Liver (tissue), 9 donors: ENCODE results near the gene GAS7. TPM values are rescaled to one million over a fixed set of nuclear protein-coding genes. Genes with fewer than 3 reads are reported as not detected.

Experiments
- DNase-seq: peaks from one replicate; pipeline ENCODE4 v3.0.0-alpha.2; 2017; ENCODE audit warnings: low spot score
- H3K27ac ChIP-seq, 2 donors: one replicate each; pipeline ENCODE4 v1.7.0; 2013; ENCODE audit warnings: inconsistent platforms in 2 of 2, low read length in 2 of 2, control low read depth in 1 of 2, low read depth in 1 of 2, mild to moderate bottlenecking in 1 of 2
- H3K27me3 ChIP-seq, 4 donors: one replicate each; pipeline versions ENCODE4 v1.6.1 to v1.7.0; 2013; ENCODE audit warnings: low read length in 3 of 4, inconsistent platforms in 1 of 4, mild to moderate bottlenecking in 1 of 4, moderate library complexity in 1 of 4; ENCODE audit not compliant: control insufficient read depth in 4 of 4, insufficient read depth in 4 of 4
- H3K36me3 ChIP-seq, 4 donors: one replicate each; pipeline versions ENCODE4 v1.6.1 to v1.7.0; 2013; ENCODE audit warnings: low read length in 3 of 4, mild to moderate bottlenecking in 3 of 4, low read depth in 1 of 4, moderate library complexity in 1 of 4; ENCODE audit not compliant: control insufficient read depth in 4 of 4, insufficient read depth in 3 of 4
- H3K4me1 ChIP-seq, 4 donors: one replicate each; pipeline versions ENCODE4 v1.6.1 to v1.7.0; 2013; ENCODE audit warnings: low read length in 3 of 4, mild to moderate bottlenecking in 3 of 4, moderate library complexity in 1 of 4; ENCODE audit not compliant: control insufficient read depth in 4 of 4, insufficient read depth in 4 of 4
- H3K4me3 ChIP-seq, 3 donors: one replicate each; pipeline versions ENCODE4 v1.6.1 to v1.7.0; 2013; ENCODE audit warnings: low read length in 3 of 3, control low read depth in 1 of 3, low read depth in 1 of 3, mild to moderate bottlenecking in 1 of 3
- H3K9ac ChIP-seq, 2 donors: one replicate each; pipeline ENCODE4 v1.7.0; 2013; ENCODE audit warnings: low read length in 2 of 2, mild to moderate bottlenecking in 2 of 2, moderate library complexity in 2 of 2, control low read depth in 1 of 2, low read depth in 1 of 2
- H3K9me3 ChIP-seq, 4 donors: one replicate each; pipeline versions ENCODE4 v1.6.1 to v1.7.0; 2013; ENCODE audit warnings: low read length in 3 of 4; ENCODE audit not compliant: control insufficient read depth in 4 of 4
- EGR1 ChIP-seq, 2 donors: IDR thresholded peaks; 2 replicates each; pipeline ENCODE4 v1.6.1; 2016 to 2018; ENCODE audit warnings: antibody characterized with exemption in 2 of 2, low read depth in 2 of 2
- FOXA1 ChIP-seq: IDR thresholded peaks from 2 replicates; pipeline ENCODE4 v1.6.1; 2016; ENCODE audit warnings: antibody characterized with exemption
- FOXA2 ChIP-seq: IDR thresholded peaks from 2 replicates; pipeline ENCODE4 v1.6.1; 2016; ENCODE audit warnings: antibody characterized with exemption
- HNF4A ChIP-seq, 2 donors: conservative IDR thresholded peaks; 2 replicates each; pipeline ENCODE4 v1.6.1; 2016; ENCODE audit warnings: antibody characterized with exemption in 2 of 2, mild to moderate bottlenecking in 2 of 2
- HNF4G ChIP-seq: IDR thresholded peaks from 2 replicates; pipeline ENCODE4 v1.6.1; 2016; ENCODE audit warnings: antibody characterized with exemption
- JUND ChIP-seq, 2 donors: IDR thresholded peaks; 2 replicates each; pipeline ENCODE4 v1.6.1; 2016; ENCODE audit warnings: antibody characterized with exemption in 2 of 2
- RAD21 ChIP-seq, 2 donors: IDR thresholded peaks; 2 replicates each; pipeline ENCODE4 v1.6.1; 2016; ENCODE audit warnings: antibody characterized with exemption in 2 of 2, mild to moderate bottlenecking in 2 of 2
- RXRA ChIP-seq, 2 donors: IDR thresholded peaks; 2 replicates each; pipeline ENCODE4 v1.6.1; 2017 to 2018; ENCODE audit warnings: antibody characterized with exemption in 2 of 2, mild to moderate bottlenecking in 1 of 2
- TAF1 ChIP-seq: conservative IDR thresholded peaks from 2 replicates; pipeline ENCODE4 v1.6.1; 2016; ENCODE audit warnings: antibody characterized with exemption, mild to moderate bottlenecking
- YY1 ChIP-seq: IDR thresholded peaks from 2 replicates; pipeline ENCODE4 v1.6.1; 2016; ENCODE audit warnings: antibody characterized with exemption, mild to moderate bottlenecking
- WGBS: extraction: QIAGEN DNeasy Blood & Tissue Kit; methylation state at CpG from one replicate; pipeline ENCODE4 v1.1.7; 2013; 5-methylcytosine and 5-hydroxymethylcytosine counted together
- polyA plus RNA-seq, 2 donors: library from polyadenylated mRNA; stranded (reverse) in 1 of 2; unstranded in 1 of 2; fragments of 200-250 nt in 1 of 2; fragments of >200 nt in 1 of 2; fragmentation: Nextera tagmentation in 1 of 2; extraction: Ambion mirVana in 1 of 2; gene quantifications; one replicate each; pipeline versions ENCODE4 v1.2.1 to v1.2.3, GENCODE V29; 2013 to 2015
- total RNA-seq, 2 donors: library from RNA; depleted of rRNA; stranded (reverse); fragments of >200 nt; gene quantifications; one replicate each; pipeline ENCODE4 v1.2.3, GENCODE V29; 2014
- TF ChIP-seq, protein P1 (sequence below): fragments of 150-350 bp; IDR thresholded peaks from 2 replicates; pipeline ENCODE4 v1.5.1; 2017; ENCODE audit warnings: improper control_type of control experiment, low read depth, low read length; ENCODE audit not compliant: missing input control
- TF ChIP-seq, protein P2 (sequence below): IDR thresholded peaks from 2 replicates; pipeline ENCODE4 v1.6.1; 2016; ENCODE audit warnings: antibody characterized with exemption
- donor health status: healthy.
- donor health status: healthy.
- donor health status: healthy.
- donor health status: healthy.
- donor health status: healthy.

GAS7 gene
- total and polyA plus RNA-seq, 4 donors, result 0.79 to 6.1 (median 2.5) TPM

DNA sequence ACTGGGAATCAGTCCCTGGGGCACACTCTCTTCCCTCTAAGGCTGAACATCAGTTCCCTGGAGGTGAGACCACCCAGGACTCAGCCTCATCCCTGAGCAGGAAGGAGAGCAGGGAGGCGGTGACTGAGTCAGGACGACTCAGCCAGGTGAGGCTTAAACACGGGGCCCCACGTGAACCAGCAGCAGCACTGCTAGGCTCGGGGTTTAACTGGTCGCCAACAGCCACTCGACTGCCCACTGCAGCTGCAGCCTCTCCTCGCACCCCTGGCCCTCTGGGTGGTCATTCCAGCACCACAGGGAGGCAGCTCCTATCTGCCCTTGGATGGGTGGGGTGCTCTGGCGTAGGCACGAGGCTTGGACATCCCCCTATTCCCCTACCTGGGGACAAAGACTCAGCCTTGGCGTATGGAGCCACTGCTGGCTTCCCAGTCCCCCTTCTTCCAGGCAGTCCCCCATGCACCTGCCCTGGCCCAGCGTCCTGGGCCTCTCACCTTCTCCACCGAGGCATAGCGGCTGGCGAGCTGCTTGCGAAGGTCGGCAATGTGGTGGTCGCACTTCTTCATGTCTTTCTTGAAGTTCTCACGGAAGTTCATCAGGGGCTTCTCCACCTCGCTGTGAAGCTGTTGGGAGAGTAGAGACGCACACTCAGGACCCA, 272.1 kb downstream of the GAS7 start:
- Histone ChIP-seq H3K4me1 (no peaks in the 10 kb centered on the region), H3K4me3 (no peak overlapping the region), H3K36me3 (no peaks in the 10 kb centered on the region), H3K9me3 (no peaks in the 10 kb centered on the region), H3K27ac (no peak overlapping the region), H3K9ac (no peak overlapping the region), H3K27me3 (peaks cover 0 to 3% (median 1%) of the 10 kb centered on the region in 4 donors)
- WGBS, result 79% methylated on average over 21 of the region's 21 CpGs
- no peak for TF ChIP-seq FOXA2
- TF ChIP-seq RAD21 (IDR thresholded peaks at IDR 0.05), result no peak
- TF ChIP-seq JUND (IDR thresholded peaks at IDR 0.05), result no peak
- no peak for TF ChIP-seq TAF1
- no peak for TF ChIP-seq RXRA (IDR thresholded peaks at IDR 0.05)
- TF ChIP-seq, protein P1, sequence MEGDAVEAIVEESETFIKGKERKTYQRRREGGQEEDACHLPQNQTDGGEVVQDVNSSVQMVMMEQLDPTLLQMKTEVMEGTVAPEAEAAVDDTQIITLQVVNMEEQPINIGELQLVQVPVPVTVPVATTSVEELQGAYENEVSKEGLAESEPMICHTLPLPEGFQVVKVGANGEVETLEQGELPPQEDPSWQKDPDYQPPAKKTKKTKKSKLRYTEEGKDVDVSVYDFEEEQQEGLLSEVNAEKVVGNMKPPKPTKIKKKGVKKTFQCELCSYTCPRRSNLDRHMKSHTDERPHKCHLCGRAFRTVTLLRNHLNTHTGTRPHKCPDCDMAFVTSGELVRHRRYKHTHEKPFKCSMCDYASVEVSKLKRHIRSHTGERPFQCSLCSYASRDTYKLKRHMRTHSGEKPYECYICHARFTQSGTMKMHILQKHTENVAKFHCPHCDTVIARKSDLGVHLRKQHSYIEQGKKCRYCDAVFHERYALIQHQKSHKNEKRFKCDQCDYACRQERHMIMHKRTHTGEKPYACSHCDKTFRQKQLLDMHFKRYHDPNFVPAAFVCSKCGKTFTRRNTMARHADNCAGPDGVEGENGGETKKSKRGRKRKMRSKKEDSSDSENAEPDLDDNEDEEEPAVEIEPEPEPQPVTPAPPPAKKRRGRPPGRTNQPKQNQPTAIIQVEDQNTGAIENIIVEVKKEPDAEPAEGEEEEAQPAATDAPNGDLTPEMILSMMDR, result no peak
- TF ChIP-seq, protein P2, sequence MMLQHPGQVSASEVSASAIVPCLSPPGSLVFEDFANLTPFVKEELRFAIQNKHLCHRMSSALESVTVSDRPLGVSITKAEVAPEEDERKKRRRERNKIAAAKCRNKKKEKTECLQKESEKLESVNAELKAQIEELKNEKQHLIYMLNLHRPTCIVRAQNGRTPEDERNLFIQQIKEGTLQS, result no peak
- TF ChIP-seq EGR1 (IDR thresholded peaks at IDR 0.05; ENCODE audit: low read depth in 2 of 2), result no peak
- TF ChIP-seq HNF4A (conservative IDR thresholded peaks at IDR 0.05), result no peak
- no peak for TF ChIP-seq YY1
- no peak for DNase-seq

DNA sequence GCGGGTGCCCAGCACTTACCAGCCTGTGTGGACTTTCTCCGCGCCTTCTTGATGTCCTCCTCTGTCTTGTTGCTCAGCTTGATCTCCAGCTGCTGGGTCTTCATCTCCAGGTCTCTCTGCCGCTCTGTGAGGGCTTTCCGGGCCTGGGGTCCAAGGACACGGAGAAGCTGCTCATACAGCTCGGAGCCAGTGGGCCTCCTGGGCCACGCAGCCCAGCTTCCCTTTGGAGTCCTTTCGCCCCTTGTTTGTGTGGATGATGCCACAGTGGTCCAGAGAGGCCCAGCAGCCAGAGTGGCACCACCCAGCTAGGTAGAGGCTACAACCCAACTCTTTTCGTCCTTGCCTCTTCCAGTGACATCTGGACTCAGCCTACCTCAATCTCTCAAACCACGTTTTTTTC, 272.9 kb downstream of the GAS7 start:
- H3K27me3 ChIP-seq, result peaks cover 0 to 3% (median 1%) of the 10 kb centered on the region in 4 donors
- no peak for DNase-seq
- TF ChIP-seq HNF4G, result no peak
- H3K9me3 ChIP-seq, result no peaks in the 10 kb centered on the region
- 89% methylated on average over 11 of the region's 11 CpGs for WGBS
- H3K4me1 ChIP-seq, result no peaks in the 10 kb centered on the region
- H3K27ac ChIP-seq, result no peak overlapping the region
- no peak overlapping the region for H3K4me3 ChIP-seq
- no peak overlapping the region for H3K9ac ChIP-seq
- no peaks in the 10 kb centered on the region for H3K36me3 ChIP-seq

DNA sequence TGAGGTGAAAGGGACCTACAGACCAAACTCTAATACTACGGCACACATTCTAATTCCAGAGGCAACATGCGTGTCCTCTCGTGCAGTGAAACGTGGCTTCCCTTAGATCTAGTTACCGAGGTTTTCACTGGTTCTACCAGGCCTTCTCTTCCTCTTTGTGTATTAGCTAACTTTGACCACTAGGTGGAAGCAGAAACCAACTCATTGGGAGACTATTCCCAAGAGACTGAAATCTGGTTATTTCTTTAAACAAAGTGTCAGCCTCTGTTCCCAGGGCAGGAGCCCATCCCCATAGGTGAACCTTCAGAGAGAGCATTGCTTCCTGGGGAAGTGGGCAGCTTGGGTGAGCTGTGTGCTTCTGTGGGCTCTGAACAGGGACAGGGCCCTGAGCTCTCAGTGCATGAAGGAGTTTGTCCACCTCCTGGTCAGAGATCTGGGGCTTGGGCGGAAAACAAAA, 273.6 kb downstream of the GAS7 start:
- H3K9me3 ChIP-seq, result no peaks in the 10 kb centered on the region
- peaks cover 0 to 3% (median under 1%) of the 10 kb centered on the region in 4 donors for H3K27me3 ChIP-seq
- H3K36me3 ChIP-seq, result no peaks in the 10 kb centered on the region
- no peak overlapping the region for H3K9ac ChIP-seq
- no peak overlapping the region for H3K4me3 ChIP-seq
- 20% methylated on average over 6 of the region's 6 CpGs for WGBS
- no peak overlapping the region for H3K27ac ChIP-seq
- H3K4me1 ChIP-seq, result no peaks in the 10 kb centered on the region
- no peak for TF ChIP-seq FOXA1
- TF ChIP-seq, protein P1, result peak; percentile 80
- TF ChIP-seq RAD21 (IDR thresholded peaks at IDR 0.05), result peak; percentile 89 to 91
- DNase-seq, result no peak
